CD4-positive, alpha-beta T cell (primary cell): Measurements from ENCODE around the gene SLC36A1. TPM values are rescaled to one million over a fixed set of nuclear protein-coding genes. Genes with fewer than 3 reads are reported as not detected.

ENCODE experiments used
- ATAC-seq: fragments of 200-7000 bp; cut with Tn5 transposase; one replicate; pipeline ENCODE4 v1.10.0; 2022; ENCODE audit warnings: mild to moderate bottlenecking; ENCODE audit not compliant: poor library complexity
- CTCF ChIA-PET: fragments of 350-600 bp; sonication (Branson Sonifier 250); formaldehyde crosslinking; loops from one replicate; lab custom pipeline; 2021; ENCODE audit warnings: antibody characterized with exemption, inconsistent platforms; lab: Charles Lee
- POLR2A ChIA-PET: fragments of 350-600 bp; sonication (Branson Sonifier 250); formaldehyde crosslinking; loops from one replicate; lab custom pipeline; 2021; ENCODE audit warnings: antibody characterized with exemption, inconsistent platforms; lab: Charles Lee
- DNase-seq, 14 experiments: peaks; one replicate each; pipeline ENCODE4 v3.0.0-alpha.2; 2013 to 2020; ENCODE audit warnings: mixed read lengths in 2 of 14
- H3K27ac ChIP-seq, 2 donors: one replicate each; pipeline versions ENCODE4 v1.5.1 to v1.7.0; 2013; ENCODE audit warnings: low read length in 2 of 2, low read depth in 1 of 2, mild to moderate bottlenecking in 1 of 2
- H3K27me3 ChIP-seq, 2 experiments: 1 replicate in 1 of 2; 2 replicates in 1 of 2; pipeline versions ENCODE4 v1.6.1 to v1.7.0; 2013; ENCODE audit warnings: low read length in 2 of 2, control low read depth in 1 of 2, mild to moderate bottlenecking in 1 of 2, moderate library complexity in 1 of 2; ENCODE audit not compliant: insufficient read depth in 2 of 2, control insufficient read depth in 1 of 2
- H3K36me3 ChIP-seq: one replicate; pipeline ENCODE4 v1.6.1; 2013; ENCODE audit warnings: low read length, control low read depth; ENCODE audit not compliant: insufficient read depth
- H3K4me1 ChIP-seq: one replicate; pipeline ENCODE4 v1.6.1; 2013; ENCODE audit warnings: low read length, control low read depth; ENCODE audit not compliant: insufficient read depth
- H3K4me3 ChIP-seq: one replicate; pipeline ENCODE4 v1.5.1; 2013; ENCODE audit warnings: mild to moderate bottlenecking, low read length, moderate library complexity
- H3K9me3 ChIP-seq, 2 experiments: 1 replicate in 1 of 2; 2 replicates in 1 of 2; pipeline versions ENCODE4 v1.6.1 to v1.7.0; 2013; ENCODE audit warnings: low read length in 2 of 2, mild to moderate bottlenecking in 2 of 2, control low read depth in 1 of 2, moderate library complexity in 1 of 2; ENCODE audit not compliant: control insufficient read depth in 1 of 2, insufficient read depth in 1 of 2
- H3K27ac Mint-ChIP-seq: one replicate; pipeline ENCODE4 v1.8.0; 2020; ENCODE audit warnings: mixed read lengths
- H3K27me3 Mint-ChIP-seq: one replicate; pipeline ENCODE4 v1.8.0; 2021; ENCODE audit warnings: mixed read lengths
- H3K36me3 Mint-ChIP-seq: one replicate; pipeline ENCODE4 v1.8.0; 2021; ENCODE audit warnings: low read depth, mixed read lengths
- H3K4me1 Mint-ChIP-seq: one replicate; pipeline ENCODE4 v1.8.0; 2021; ENCODE audit warnings: low read depth, mixed read lengths
- H3K4me3 Mint-ChIP-seq: one replicate; pipeline ENCODE4 v1.8.0; 2020; ENCODE audit warnings: mild to moderate bottlenecking, mixed read lengths
- H3K9me3 Mint-ChIP-seq: one replicate; pipeline ENCODE4 v1.8.0; 2020; ENCODE audit warnings: mixed read lengths
- CTCF ChIP-seq: fragments of 200-600 bp; IDR thresholded peaks from one replicate; pipeline ENCODE4 v1.8.0; 2022; ENCODE audit warnings: antibody characterized with exemption, mild to moderate bottlenecking
- intact Hi-C, 2 experiments: fragments of 100-400 bp; cut with DNase I in 1 of 2; cut with micrococcal nuclease in 1 of 2; formaldehyde crosslinking; loops; one replicate each; pipeline versions ENCODE4 v1.15.1 to v1.9.0; 2023 to 2025; cut with DNase I, micrococcal nuclease
- total RNA-seq, 174 experiments: library from RNA in 2 of 174; stranded (reverse) in 2 of 174; gene quantifications; one replicate each; pipeline ENCODE4 v1.2.3 and lab custom pipeline; 2021 to 2026

Gene SLC36A1
- total RNA-seq, 2 experiments from 2014 or later = 2.2 to 2.8 TPM

GRCh38 chr5:151451626-151452520, 4.5 kb downstream of the SLC36A1 start:
- no peaks in the 10 kb centered on the region for H3K27me3 ChIP-seq
- no peak overlapping the region for H3K4me3 Mint-ChIP-seq
- H3K4me1 Mint-ChIP-seq = peaks cover 23% of the 10 kb centered on the region
- ATAC-seq (no peak), DNase-seq (no peak)
- no peak overlapping the region for H3K4me3 ChIP-seq
- H3K9me3 Mint-ChIP-seq = no peaks in the 10 kb centered on the region
- ChIA-PET CTCF (no interaction called here), POLR2A (no interaction called here)
- no peak for TF ChIP-seq CTCF
- H3K27me3 Mint-ChIP-seq = no peaks in the 10 kb centered on the region
- H3K36me3 Mint-ChIP-seq = no peaks in the 10 kb centered on the region
- no peaks in the 10 kb centered on the region for H3K36me3 ChIP-seq
- H3K27ac Mint-ChIP-seq = no peak overlapping the region
- no peak overlapping the region for H3K27ac ChIP-seq
- no peaks in the 10 kb centered on the region for H3K9me3 ChIP-seq
- intact Hi-C loops = loop anchor here in 1 of 2 experiments (5.0 kb wide), 1 partner anchor 310 kb away; no protein-coding TSS in a partner anchor
- H3K4me1 ChIP-seq = peaks cover 18% of the 10 kb centered on the region

GRCh38 chr5:151454166-151454565, 6.8 kb downstream of the SLC36A1 start:
- H3K9me3 ChIP-seq = no peaks in the 10 kb centered on the region
- Mint-ChIP-seq H3K4me1 (peaks cover 8% of the 10 kb centered on the region), H3K36me3 (peaks cover 14% of the 10 kb centered on the region), H3K9me3 (no peaks in the 10 kb centered on the region), H3K4me3 (no peak overlapping the region), H3K27me3 (no peaks in the 10 kb centered on the region), H3K27ac (no peak overlapping the region)
- no peak overlapping the region for H3K4me3 ChIP-seq
- no peak overlapping the region for H3K27ac ChIP-seq
- no peak for TF ChIP-seq CTCF
- H3K4me1 ChIP-seq = no peaks in the 10 kb centered on the region
- ChIA-PET CTCF (no interaction called here), POLR2A (no interaction called here)
- no peak for DNase-seq
- intact Hi-C loops = loop anchor here in 1 of 2 experiments (5.0 kb wide), 1 partner anchor 308 kb away; no protein-coding TSS in a partner anchor
- no peaks in the 10 kb centered on the region for H3K27me3 ChIP-seq
- peaks cover 4% of the 10 kb centered on the region for H3K36me3 ChIP-seq
- no peak for ATAC-seq

GRCh38 chr5:151454889-151455288, 7.5 kb downstream of the SLC36A1 start:
- H3K4me3 Mint-ChIP-seq = no peak overlapping the region
- H3K9me3 ChIP-seq = no peaks in the 10 kb centered on the region
- H3K4me3 ChIP-seq = no peak overlapping the region
- DNase-seq (no peak), ATAC-seq (no peak)
- TF ChIP-seq CTCF = no peak
- H3K4me1 ChIP-seq = no peaks in the 10 kb centered on the region
- POLR2A ChIA-PET = no interaction called here
- CTCF ChIA-PET = no interaction called here
- peaks cover under 1% of the 10 kb centered on the region for H3K4me1 Mint-ChIP-seq
- H3K27ac Mint-ChIP-seq = no peak overlapping the region
- H3K36me3 ChIP-seq = peaks cover 7% of the 10 kb centered on the region
- peaks cover 14% of the 10 kb centered on the region for H3K36me3 Mint-ChIP-seq
- intact Hi-C loops = loop anchor here in 1 of 2 experiments (5.0 kb wide), 1 partner anchor 307 kb away; no protein-coding TSS in a partner anchor
- H3K27me3 Mint-ChIP-seq = no peaks in the 10 kb centered on the region
- no peaks in the 10 kb centered on the region for H3K9me3 Mint-ChIP-seq
- H3K27me3 ChIP-seq = no peaks in the 10 kb centered on the region
- no peak overlapping the region for H3K27ac ChIP-seq
